Activated CD4-positive, alpha-beta T cell treated with anti-CD3 and anti-CD28 coated beads, Interleukin-2, amount 50 U/mL, for 1 hour (primary cell): ENCODE results near the gene CCDC200.
"Not testable (repeated sequence)": the region's sequence is repeated elsewhere in the genome, so short reads cannot be mapped to it uniquely, and the experiment has no call there.

ENCODE experiments used
- DNase-seq: peaks from one replicate; pipeline ENCODE4 v3.0.0-alpha.2; 2020

The CCDC200 gene

DNA sequence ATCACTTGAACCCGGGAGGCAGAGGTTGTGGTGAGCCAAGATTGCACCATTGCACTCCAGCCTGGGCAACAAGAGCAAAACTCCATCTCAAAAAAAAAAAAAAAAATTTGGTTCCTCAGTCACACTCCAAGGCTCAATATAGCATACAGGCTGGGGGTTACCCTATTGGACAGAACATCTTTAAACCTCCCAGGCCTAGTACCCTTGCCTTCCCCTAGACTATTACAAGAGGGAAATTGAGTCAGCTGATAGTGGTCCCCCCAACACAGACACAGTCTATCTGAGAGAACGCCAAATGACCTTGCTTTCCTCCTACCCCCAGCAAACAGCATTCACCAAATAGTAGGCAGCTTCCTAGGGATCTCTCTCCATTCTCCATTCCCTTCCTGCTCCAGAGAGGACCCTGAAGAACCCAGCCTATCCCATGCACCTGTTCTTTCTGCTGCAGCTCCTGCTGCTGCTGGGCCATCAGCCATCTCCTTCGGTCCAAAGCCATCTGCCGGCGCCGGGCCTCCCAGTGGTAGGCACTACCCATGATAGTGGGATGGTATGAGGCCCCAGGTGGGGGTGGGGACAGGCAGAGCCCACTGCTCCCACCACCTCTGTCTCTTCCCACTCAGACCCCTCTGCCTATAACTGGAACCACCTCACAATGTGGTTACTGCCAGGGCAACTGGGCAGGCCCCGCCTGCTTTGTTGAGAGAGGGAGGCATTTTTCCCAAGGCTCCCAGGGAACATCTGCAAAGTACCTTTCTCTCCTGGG, at the start of gene CCDC200:
Gene CCDC200 (minus strand): TSS at position 604 of the 763 bp plus-strand sequence. CDS start 69 bp downstream, at position 535.
- not testable (repeated sequence) for DNase-seq

GRCh38 chr17:43272914-43273313, 44.5 kb upstream of the CCDC200 start:
- DNase-seq, result not testable (repeated sequence)

- not testable (repeated sequence) for DNase-seq
Observed at GRCh38 chr17:43272483-43272882, 44.1 kb upstream of the CCDC200 start.

- DNase-seq, result not testable (repeated sequence)
Observed at GRCh38 chr17:43270552-43271504, 42.4 kb upstream of the CCDC200 start.

DNA sequence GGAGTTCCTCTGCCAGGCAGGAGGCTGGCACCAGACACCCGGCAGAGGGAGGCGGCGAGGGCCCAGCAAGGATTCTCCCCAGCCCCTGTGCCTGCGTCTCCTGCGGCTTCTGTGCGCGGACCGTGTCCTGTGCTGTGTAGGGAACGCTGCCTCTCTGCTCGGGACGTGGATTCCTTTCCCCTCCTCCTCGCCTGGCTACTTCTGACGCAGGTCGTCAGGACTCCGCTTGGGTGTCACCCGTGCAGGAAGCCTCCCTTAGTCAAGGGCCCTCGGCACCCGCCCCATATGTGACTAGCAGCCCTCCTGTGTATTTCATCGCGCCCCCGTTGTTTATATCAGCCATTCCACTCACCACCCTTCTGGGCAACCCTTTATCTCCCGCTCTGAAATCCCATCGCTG, 18.0 kb upstream of the CCDC200 start:
- not testable (repeated sequence) for DNase-seq

DNA sequence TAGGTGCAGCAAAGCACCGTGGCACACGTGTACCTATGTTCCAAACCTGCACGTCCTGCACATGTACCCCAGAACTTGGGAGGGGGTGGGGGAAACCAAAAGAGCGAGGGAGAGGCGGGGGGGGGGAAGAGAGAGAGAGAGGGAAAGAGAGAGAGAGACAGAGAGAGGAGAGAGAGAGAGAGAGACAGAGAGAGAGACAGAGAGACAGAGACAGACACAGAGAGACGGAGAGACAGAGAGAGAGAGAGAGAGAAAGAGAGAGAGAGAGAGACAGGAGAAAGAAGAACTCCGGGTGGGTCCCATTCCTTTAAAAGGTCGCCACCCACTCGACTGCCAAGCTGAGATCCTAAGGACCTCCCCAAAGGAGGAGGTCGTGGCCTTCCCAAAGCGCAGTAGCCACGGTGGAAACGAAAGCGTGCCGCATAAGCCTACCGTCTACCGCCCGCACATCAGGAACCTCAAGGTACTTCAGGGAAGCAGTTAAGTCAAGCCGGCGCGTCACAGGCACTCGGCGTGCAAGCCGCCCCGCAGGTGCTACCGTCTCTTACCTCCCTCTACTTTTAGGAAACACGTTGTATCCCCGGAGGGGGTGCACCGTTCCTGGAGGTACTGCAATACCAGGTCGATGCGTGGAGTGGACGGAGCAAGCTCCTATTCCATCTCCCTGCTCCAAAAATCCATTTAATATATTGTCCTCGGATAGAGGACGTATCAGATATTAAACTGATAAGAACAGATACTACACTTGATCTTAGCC, 12.4 kb upstream of the CCDC200 start:
- not testable (repeated sequence) for DNase-seq

GRCh38 chr17:43239597-43239996, 11.2 kb upstream of the CCDC200 start:
- not testable (repeated sequence) for DNase-seq

DNA sequence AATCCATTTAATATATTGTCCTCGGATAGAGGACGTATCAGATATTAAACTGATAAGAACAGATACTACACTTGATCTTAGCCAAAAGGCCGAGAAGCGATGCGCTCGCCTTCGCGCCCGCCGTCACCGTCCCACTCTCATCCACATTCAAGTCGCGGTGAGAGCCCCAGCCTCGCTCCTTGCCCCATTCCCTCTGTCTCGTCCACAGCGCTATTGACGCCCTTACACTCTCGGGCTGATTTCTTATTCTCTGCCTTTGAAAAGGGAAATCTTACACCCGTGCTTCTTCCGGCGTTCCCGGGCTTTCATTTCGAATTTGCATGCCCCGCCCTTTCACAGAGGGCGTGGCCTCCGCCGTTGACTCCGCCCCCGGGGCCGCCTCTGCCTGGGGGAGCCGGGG, 5.5 kb upstream of the CCDC200 start, which contains the start of gene RNU2-1:
Gene RNU2-1 (minus strand): TSS at position 101 of the 400 bp plus-strand sequence.
- not testable (repeated sequence) for DNase-seq

- DNase-seq, result not testable (repeated sequence)
Observed at GRCh38 chr17:43233263-43233662, 4.8 kb upstream of the CCDC200 start.

DNA sequence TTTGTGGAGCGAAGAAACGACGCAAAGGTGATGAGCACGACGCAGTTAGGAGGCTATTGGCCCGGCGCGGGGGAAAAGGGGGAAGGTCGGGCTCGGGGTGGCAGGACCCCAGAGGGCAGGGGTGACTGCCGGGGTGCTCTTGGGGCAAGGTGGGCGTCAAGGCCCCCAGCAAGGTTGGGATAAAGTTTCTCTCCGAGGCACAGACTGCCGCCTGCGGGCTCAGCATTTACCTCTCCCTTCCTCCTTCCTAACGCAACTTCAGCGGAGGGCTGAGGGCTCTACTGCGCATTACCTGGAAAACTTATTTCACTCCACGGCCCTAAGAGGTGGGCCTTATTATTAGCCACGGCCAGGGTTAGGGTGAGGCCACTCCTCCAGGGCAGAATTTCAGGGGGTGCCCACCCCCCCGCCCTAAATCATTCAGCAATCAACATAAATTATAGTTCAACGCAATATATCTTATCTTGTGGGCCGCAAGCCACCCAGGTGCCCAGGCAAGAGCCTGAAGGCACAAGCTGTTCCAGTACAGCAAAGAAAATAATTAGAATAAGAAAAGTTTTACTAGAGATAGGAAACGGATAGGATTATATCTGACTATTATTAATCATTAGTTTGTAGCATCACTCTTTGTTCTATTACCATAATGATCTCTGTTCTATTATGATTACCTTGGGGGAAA, 3.7 kb upstream of the CCDC200 start:
- peak; percentile 13 for DNase-seq

DNA sequence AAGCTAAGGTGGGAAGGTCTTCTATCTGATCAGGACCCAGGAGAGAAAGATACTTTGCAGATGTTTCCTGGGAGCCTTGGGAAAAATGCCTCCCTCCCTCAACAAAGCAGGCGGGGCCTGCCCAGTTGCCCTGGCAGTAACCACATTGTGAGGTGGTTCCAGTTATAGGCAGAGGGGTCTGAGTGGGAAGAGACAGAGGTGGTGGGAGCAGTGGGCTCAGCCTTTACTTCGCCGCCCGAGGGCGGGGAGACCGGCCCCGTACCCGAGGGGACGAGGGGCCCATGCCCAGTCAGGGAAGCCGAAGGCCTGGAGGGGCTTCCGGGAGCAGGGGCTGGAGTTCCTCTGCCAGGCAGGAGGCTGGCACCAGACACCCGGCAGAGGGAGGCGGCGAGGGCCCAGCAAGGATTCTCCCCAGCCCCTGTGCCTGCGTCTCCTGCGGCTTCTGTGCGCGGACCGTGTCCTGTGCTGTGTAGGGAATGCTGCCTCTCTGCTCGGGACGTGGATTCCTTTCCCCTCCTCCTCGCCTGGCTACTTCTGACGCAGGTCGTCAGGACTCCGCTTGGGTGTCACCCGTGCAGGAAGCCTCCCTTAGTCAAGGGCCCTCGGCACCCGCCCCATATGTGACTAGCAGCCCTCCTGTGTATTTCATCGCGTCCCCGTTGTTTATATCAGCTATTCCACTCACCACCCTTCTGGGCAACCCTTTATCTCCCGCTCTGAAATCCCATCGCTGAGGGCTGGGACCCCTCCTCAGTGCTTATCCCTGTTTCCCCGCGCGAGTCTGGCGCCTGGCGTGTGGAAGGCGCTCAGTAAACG, 3.0 kb upstream of the CCDC200 start:
- not testable (repeated sequence) for DNase-seq

DNA sequence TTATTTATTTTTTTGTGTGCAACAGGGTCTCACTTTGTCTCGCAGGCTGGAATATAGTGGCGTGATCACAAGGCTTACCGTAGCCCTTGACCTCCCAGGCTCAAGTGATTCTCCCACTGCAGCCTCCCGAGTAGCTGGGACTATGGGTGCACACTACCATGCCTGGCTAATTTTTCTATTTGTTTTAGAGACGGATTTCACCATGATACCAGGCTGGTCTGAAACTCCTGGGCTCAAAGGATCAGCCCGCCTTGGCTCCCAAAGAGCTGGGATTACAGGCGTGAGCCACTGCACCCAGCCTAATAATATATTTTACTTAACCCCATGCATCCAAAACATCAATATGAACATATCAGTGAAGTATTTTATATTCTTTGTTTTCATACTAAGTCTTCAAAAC, 2.0 kb downstream of the CCDC200 start:
- DNase-seq, result no peak

DNA sequence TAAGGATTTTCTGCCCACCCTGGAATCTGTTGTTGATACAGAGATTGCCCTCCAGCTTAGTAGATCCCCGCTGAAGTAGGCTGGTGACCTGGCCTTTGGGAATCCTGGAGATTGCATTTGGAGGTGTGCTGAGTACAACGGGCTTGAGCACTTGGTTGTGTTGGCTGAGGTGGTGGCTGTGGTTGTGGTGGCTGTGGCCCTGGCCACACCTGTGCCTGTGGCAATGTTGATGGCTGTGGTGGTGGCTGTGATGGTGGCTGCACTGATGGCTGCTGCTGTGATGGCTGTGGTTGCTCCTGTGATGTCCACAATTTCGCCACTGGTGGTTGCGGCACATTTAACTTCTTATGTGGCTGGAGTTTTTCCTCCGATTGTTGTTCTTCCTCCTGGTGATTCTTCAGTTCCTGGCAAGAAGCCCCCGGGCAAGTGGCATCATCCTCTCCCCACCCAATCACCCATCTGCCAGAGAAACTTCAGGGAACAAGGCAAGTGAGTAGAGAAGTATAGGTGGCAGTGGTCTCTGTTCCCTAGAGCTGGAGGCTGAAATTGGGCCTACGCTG, 4.2 kb downstream of the CCDC200 start:
- DNase-seq, result no peak

- DNase-seq, result no peak
Observed at GRCh38 chr17:43220511-43221125, 7.8 kb downstream of the CCDC200 start.

DNA sequence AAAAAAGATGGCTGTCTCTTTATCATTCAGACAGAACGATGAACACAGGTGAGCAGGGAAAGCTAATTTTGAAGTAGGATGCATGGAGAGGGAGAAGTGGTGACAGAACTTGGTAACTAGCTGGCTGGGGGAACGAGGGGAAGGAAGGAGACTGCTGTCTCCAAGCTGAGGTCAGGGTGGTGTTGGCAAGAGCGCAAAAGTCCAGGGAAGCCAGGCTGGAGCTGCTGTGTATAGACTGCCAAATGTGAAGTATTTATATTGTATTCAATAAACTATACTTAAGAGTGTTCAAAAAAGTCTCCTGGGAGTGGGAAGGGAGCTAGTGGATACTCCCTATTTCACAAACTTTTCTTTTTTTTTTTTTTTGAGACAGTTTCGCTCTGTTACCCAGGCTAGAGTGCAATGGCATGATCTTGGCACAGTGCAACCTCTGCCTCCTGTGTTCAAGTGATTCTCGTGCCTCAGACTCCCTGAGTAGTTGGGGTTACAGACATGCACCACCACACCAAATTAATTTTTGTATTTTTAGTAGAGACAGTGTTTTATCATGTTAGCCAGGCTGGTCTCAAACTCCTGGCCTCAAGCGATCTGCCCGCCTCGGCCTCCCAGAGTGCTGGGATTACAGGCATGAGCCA, 8.6 kb downstream of the CCDC200 start:
- no peak for DNase-seq

DNA sequence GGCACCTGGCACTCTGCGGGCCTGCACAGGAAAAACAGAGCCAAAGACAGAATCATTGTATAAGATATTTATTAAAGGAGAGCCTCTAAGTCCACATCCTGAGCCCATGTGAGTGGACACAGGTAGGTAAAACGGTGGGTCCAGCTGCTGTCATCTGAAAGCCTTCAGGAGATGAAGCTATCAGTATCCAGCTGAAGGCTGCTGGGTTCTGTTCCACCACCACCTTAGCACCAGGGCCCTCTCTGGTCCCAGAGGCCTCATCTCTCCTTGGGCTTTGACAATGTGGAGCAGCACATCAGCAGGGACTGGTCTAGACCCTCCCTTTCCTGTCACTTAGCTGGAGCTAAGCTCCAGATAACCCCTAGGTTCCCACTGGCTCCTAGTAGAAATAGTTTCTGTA, 9.4 kb downstream of the CCDC200 start:
- no peak for DNase-seq

- no peak for DNase-seq
Observed at GRCh38 chr17:43217614-43218087, 10.8 kb downstream of the CCDC200 start.

GRCh38 chr17:43216762-43217613, 11.4 kb downstream of the CCDC200 start:
- DNase-seq, result no peak

DNA sequence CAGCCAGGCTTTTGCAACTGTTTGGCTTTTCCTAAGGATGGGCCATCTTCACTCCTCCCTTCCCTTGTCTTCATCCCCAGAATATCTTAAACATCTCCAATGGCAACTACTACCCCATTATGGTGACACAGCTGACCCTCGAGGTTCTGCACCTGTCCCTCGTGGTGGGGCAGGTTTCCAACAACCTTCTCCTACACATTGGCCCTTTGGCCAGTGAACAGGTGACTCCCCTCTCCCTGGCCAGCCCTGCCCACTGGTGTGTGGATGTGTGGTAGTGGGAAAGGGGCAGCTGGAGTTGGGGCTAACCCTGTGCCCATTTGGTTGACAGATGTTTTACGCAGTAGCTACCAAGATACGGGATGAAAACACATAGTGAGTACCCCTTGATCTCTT, 12.1 kb downstream of the CCDC200 start:
- no peak for DNase-seq
